ENCODE measurements around the gene CEND1. TPM values are rescaled to one million over a fixed set of nuclear protein-coding genes. Genes with fewer than 3 reads are reported as not detected.

CEND1 gene
- total RNA-seq, 1 donor from 2014 or later: not detected

GRCh38 chr11:811446-812245, 21.8 kb upstream of the CEND1 start:
- peak; percentile 0 for ATAC-seq

- peak; percentile 5 for ATAC-seq
Measured at GRCh38 chr11:810040-810567, 20.2 kb upstream of the CEND1 start.

- peak; percentile 89 for ATAC-seq
Measured at GRCh38 chr11:809287-810039, 19.6 kb upstream of the CEND1 start, which contains the start of gene RPLP2. Gene RPLP2 (plus strand): TSS chr11:809967. CDS start chr11:810235, 268 bp downstream.

- peak; percentile 0 for ATAC-seq
Measured at GRCh38 chr11:808427-809286, 18.8 kb upstream of the CEND1 start.

- ATAC-seq: no peak
Measured at GRCh38 chr11:804599-804964, 14.7 kb upstream of the CEND1 start.

GRCh38 chr11:803770-804598, 14.1 kb upstream of the CEND1 start:
- peak; percentile 27 for ATAC-seq

GRCh38 chr11:803467-803742, 13.5 kb upstream of the CEND1 start:
- ATAC-seq: no peak

GRCh38 chr11:802693-803466, 13.0 kb upstream of the CEND1 start:
- ATAC-seq: no peak

GRCh38 chr11:802018-802617, 12.2 kb upstream of the CEND1 start:
- no peak for ATAC-seq

GRCh38 chr11:801097-801780, 11.3 kb upstream of the CEND1 start:
- no peak for ATAC-seq

GRCh38 chr11:800473-800872, 10.6 kb upstream of the CEND1 start:
- no peak for ATAC-seq

GRCh38 chr11:799641-800316, 9.9 kb upstream of the CEND1 start:
- no peak for ATAC-seq

- ATAC-seq: peak; percentile 68
Measured at GRCh38 chr11:798093-798713, 8.3 kb upstream of the CEND1 start, which contains the start of gene SLC25A22. Gene SLC25A22 (minus strand): TSS chr11:798281. CDS start chr11:795006, 3,275 bp downstream.

- ATAC-seq: peak; percentile 30
Measured at GRCh38 chr11:797296-798092, 7.6 kb upstream of the CEND1 start.

GRCh38 chr11:796565-797295, 6.8 kb upstream of the CEND1 start:
- peak; percentile 1 for ATAC-seq

- peak; percentile 21 for ATAC-seq
Measured at GRCh38 chr11:795634-796564, 6.0 kb upstream of the CEND1 start.

Data from esophagus mucosa (tissue), 1 donor.